Right lobe of liver (tissue), 4 donors: ENCODE results near the gene INSIG1.

Experiments used
- CTCF ChIP-seq, 4 donors: fragments of 200-600 bp in 3 of 4; fragments of 450-650 bp in 1 of 4; IDR thresholded peaks; one replicate each; pipeline versions ENCODE4 v1.5.1 to v1.8.0; 2016 to 2022; ENCODE audit warnings: antibody characterized with exemption in 4 of 4, mild to moderate bottlenecking in 2 of 4
- POLR2A ChIP-seq: fragments of 450-650 bp; IDR thresholded peaks from one replicate; pipeline ENCODE4 v1.6.1; 2017; ENCODE audit warnings: antibody characterized with exemption, mild to moderate bottlenecking
- donor health status: DM: no; HTN: no; CAD: no.
- donor health status: DM: no; HTN: no; CAD: no.
- donor health status: DM: no; HTN: yes; CAD: no.

DNA sequence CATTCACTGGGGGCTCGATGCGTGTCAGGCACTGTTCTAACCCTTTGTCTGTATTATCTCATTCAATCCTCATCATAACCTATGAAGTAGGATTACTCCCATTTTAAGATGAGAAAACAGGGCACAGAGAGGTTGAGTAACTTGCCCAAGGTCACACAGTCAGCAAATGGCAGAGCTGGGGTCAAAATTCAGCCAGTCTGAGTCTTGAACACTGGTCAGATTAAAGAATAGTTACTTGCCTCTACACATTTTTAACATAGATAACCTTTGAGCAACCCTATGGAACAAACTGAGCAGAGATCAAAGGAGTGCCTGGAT is 27.2 kb downstream of the INSIG1 start:
- TF ChIP-seq CTCF (IDR thresholded peaks at IDR 0.05) = no peak
- TF ChIP-seq POLR2A = no peak
